Hepatocyte (in vitro differentiated cells): ENCODE results near the gene HSPA5. TPM values are rescaled to one million over a fixed set of nuclear protein-coding genes. Genes with fewer than 3 reads are reported as not detected.

Source experiments
- DNase-seq: peaks from one replicate; pipeline ENCODE4 v3.0.0-alpha.2; 2016; ENCODE audit warnings: low spot score
- H2AFZ ChIP-seq: fragments of 200-600 bp; sonication (generic); 2 replicates; pipeline ENCODE4 v1.6.0; 2016; ENCODE audit warnings: antibody characterized with exemption, mild to moderate bottlenecking
- H3K27ac ChIP-seq: fragments of 200-600 bp; sonication (generic); 2 replicates; pipeline ENCODE4 v1.5.1; 2016; ENCODE audit warnings: mild to moderate bottlenecking
- H3K27me3 ChIP-seq: fragments of 200-600 bp; sonication (generic); 2 replicates; pipeline ENCODE4 v1.6.1; 2016
- H3K36me3 ChIP-seq: fragments of 200-600 bp; sonication (generic); replicated peaks from 2 replicates; pipeline ENCODE4 v1.5.1; 2016; ENCODE audit warnings: low read depth; ENCODE audit not compliant: insufficient read depth
- H3K4me1 ChIP-seq: fragments of 200-600 bp; sonication (generic); 2 replicates; pipeline ENCODE4 v1.5.1; 2016; ENCODE audit warnings: mild to moderate bottlenecking, moderate library complexity; ENCODE audit not compliant: insufficient read depth
- H3K4me2 ChIP-seq: fragments of 200-600 bp; sonication (generic); 2 replicates; pipeline ENCODE4 v1.6.0; 2016
- H3K4me3 ChIP-seq: fragments of 200-600 bp; sonication (generic); 2 replicates; pipeline ENCODE4 v1.5.1; 2016; ENCODE audit warnings: mild to moderate bottlenecking
- H3K79me2 ChIP-seq: fragments of 200-600 bp; sonication (generic); 2 replicates; pipeline ENCODE4 v1.6.0; 2017; ENCODE audit warnings: mild to moderate bottlenecking
- H3K9me2 ChIP-seq: fragments of 200-600 bp; sonication (generic); replicated peaks from 2 replicates; pipeline ENCODE4 v1.6.0; 2017; ENCODE audit warnings: mild to moderate bottlenecking; ENCODE audit not compliant: insufficient read depth
- H3K9me3 ChIP-seq: fragments of 200-600 bp; sonication (generic); 2 replicates; pipeline ENCODE4 v1.5.1; 2016; ENCODE audit warnings: low read depth, mild to moderate bottlenecking
- H4K20me1 ChIP-seq: fragments of 200-600 bp; sonication (generic); 2 replicates; pipeline ENCODE4 v1.6.0; 2016; ENCODE audit warnings: mild to moderate bottlenecking; ENCODE audit not compliant: insufficient read depth, poor library complexity, severe bottlenecking
- CTCF ChIP-seq: fragments of 200-600 bp; sonication (generic); IDR thresholded peaks from 2 replicates; pipeline ENCODE4 v1.5.1; 2016; ENCODE audit warnings: antibody characterized with exemption, mild to moderate bottlenecking; ENCODE audit not compliant: poor library complexity
- EZH2 ChIP-seq: fragments of 200-600 bp; sonication (generic); IDR thresholded peaks from 2 replicates; pipeline ENCODE4 v1.6.1; 2016; ENCODE audit warnings: antibody characterized with exemption, mild to moderate bottlenecking, borderline replicate concordance
- EZH2phosphoT487 ChIP-seq: fragments of 200-600 bp; sonication (generic); IDR thresholded peaks from one replicate; pipeline ENCODE4 v1.6.1; 2018; ENCODE audit warnings: antibody characterized with exemption, mild to moderate bottlenecking, low read depth, moderate library complexity; ENCODE audit not compliant: unreplicated experiment, severe bottlenecking
- WGBS: methylation state at CpG from one replicate; pipeline ENCODE4 v1.1.6; 2016; ENCODE audit warnings: low lambda C conversion rate; ENCODE audit errors: missing lambda C conversion rate; 5-methylcytosine and 5-hydroxymethylcytosine counted together
- polyA plus RNA-seq: library from polyadenylated mRNA; unstranded; fragments of >200 nt; fragmentation: Nextera tagmentation; extraction: Ambion mirVana; gene quantifications from 2 replicates; pipeline ENCODE4 v1.2.1, GENCODE V29; 2016
- small RNA-seq: library from RNA; depleted of rRNA; stranded (forward); fragments of <200 nt; gene quantifications from one replicate; pipeline ENCODE3, GENCODE V24; 2014
- total RNA-seq: library from RNA; depleted of rRNA; stranded (reverse); fragments of >200 nt; gene quantifications from 2 replicates; pipeline ENCODE4 v1.2.3, GENCODE V29; 2014

The HSPA5 gene
- total and polyA plus RNA-seq, 2 experiments from 2014 or later, result 239 to 881 TPM

- Histone ChIP-seq H3K9me2 (no peaks in the 10 kb centered on the region), H3K4me2 (peak within 1 kb of the TSS; percentile 84), H3K27ac (peak within 1 kb of the TSS; percentile 91), H3K9me3 (no peaks in the 10 kb centered on the region), H2AFZ (peak within 1 kb of the TSS; percentile 86), H4K20me1 (peaks cover 37% of the 10 kb centered on the region), H3K79me2 (peaks cover 60% of the 10 kb centered on the region), H3K4me1 (peaks cover 19% of the 10 kb centered on the region), H3K36me3 (no peaks in the 10 kb centered on the region), H3K4me3 (peak within 1 kb of the TSS; percentile 74), H3K27me3 (no peaks in the 10 kb centered on the region)
- TF ChIP-seq EZH2, result no peak
- TF ChIP-seq CTCF, result peak; percentile 61
- WGBS, result 1% methylated on average over 80 of the region's 82 CpGs
- DNase-seq, result peak; percentile 98
These were observed 51.5 kb downstream of the HSPA5 start, which contains the start of gene PPP6C for GRCh38 chr9:125189361-125190289. Gene PPP6C, minus strand, starts transcription at chr9:125189803. Its CDS starts 85 bp downstream, at chr9:125189718.

DNA sequence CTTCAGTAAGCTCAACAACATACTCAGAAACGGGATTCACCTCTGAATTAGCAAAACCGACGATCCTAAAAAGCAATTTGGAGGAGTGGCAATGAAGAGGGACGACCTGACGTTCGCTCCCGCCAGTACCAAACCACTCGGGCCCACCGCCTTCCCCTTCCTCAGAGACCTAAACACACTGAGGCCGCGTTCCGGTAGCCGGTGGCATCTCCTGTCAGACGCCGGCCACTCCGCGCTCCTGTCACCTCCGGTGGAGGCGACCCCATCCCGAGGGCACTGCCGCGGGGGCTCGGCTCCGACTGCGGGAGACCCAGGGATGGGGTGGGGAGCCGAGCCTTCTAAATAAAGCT lies 52.2 kb downstream of the HSPA5 start:
- H2AFZ ChIP-seq, result peak overlapping the region; percentile 64
- 1% methylated on average over 26 of the region's 26 CpGs for WGBS
- DNase-seq, result peak; percentile 43

More for the DNA sequence above, 52.2 kb downstream of the HSPA5 start:
- H3K4me3 ChIP-seq, result peak overlapping the region; percentile 74
- H3K4me2 ChIP-seq, result peak overlapping the region; percentile 84
- H3K79me2 ChIP-seq, result peaks cover 66% of the 10 kb centered on the region
- peaks cover 22% of the 10 kb centered on the region for H3K4me1 ChIP-seq
- H3K27ac ChIP-seq, result peak overlapping the region; percentile 91
- TF ChIP-seq EZH2phosphoT487 (no peak), CTCF (no peak), EZH2 (no peak)
- H3K27me3 ChIP-seq, result no peaks in the 10 kb centered on the region
- H3K9me2 ChIP-seq, result no peaks in the 10 kb centered on the region
- H3K36me3 ChIP-seq, result no peaks in the 10 kb centered on the region
- H3K9me3 ChIP-seq, result no peaks in the 10 kb centered on the region
- H4K20me1 ChIP-seq, result peaks cover 41% of the 10 kb centered on the region

Small RNA genes within 50 kb of the gene (small RNA-seq; reads per million reads assigned to genes)
- not detected for gene AL354710.1

Other genes starting within 250 kb of the HSPA5 start
- gene SCAI, start 97.8 kb downstream of the HSPA5 start, total RNA-seq, result 6.3 and 10.5 TPM in 2 replicates
- gene SCAI, start 97.8 kb downstream of the HSPA5 start, polyA plus RNA-seq, result 0.97 and 3.1 TPM in 2 replicates
- gene PPP6C, start 51.5 kb downstream of the HSPA5 start, total RNA-seq, result 35.2 and 36.2 TPM in 2 replicates
- gene PPP6C, start 51.5 kb downstream of the HSPA5 start, polyA plus RNA-seq, result 24.7 and 27.1 TPM in 2 replicates
- gene RABEPK, start 40.8 kb downstream of the HSPA5 start, total RNA-seq, result 18.2 and 20.4 TPM in 2 replicates
- 30.1 and 33.1 TPM in 2 replicates for gene RABEPK, start 40.8 kb downstream of the HSPA5 start, polyA plus RNA-seq
- gene GAPVD1, start 20.5 kb upstream of the HSPA5 start, total RNA-seq, result 44.7 and 50.0 TPM in 2 replicates
- 22.9 and 25.5 TPM in 2 replicates for gene GAPVD1, start 20.5 kb upstream of the HSPA5 start, polyA plus RNA-seq